NCI-H2196 (cell line): ENCODE data around the gene ARHGAP29.

Source experiments
- DNase-seq: peaks from one replicate; lab custom pipeline; 2025; ENCODE audit not compliant: unreplicated experiment; lab: John Stamatoyannopoulos, UW

The ARHGAP29 gene

DNA sequence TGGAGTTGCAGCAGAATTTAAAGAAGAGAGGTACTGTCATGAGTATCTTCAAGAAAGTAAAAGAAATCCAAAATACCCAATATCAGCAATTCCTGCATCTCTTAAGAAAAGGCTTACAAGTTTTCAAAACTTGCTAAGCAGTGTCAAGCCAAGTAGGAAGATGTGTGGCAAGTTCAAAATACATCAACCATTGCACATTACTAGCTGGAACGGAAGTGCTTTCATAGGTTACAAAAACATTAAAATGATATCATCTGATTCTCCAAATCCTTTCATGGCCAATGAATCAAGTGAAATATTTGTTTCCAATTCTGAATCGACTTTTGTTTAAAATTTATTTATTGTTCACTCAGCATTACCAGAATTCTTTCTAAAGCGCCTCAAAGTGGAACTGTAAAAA, 110.7 kb downstream of the ARHGAP29 start:
- no peak for DNase-seq

DNA sequence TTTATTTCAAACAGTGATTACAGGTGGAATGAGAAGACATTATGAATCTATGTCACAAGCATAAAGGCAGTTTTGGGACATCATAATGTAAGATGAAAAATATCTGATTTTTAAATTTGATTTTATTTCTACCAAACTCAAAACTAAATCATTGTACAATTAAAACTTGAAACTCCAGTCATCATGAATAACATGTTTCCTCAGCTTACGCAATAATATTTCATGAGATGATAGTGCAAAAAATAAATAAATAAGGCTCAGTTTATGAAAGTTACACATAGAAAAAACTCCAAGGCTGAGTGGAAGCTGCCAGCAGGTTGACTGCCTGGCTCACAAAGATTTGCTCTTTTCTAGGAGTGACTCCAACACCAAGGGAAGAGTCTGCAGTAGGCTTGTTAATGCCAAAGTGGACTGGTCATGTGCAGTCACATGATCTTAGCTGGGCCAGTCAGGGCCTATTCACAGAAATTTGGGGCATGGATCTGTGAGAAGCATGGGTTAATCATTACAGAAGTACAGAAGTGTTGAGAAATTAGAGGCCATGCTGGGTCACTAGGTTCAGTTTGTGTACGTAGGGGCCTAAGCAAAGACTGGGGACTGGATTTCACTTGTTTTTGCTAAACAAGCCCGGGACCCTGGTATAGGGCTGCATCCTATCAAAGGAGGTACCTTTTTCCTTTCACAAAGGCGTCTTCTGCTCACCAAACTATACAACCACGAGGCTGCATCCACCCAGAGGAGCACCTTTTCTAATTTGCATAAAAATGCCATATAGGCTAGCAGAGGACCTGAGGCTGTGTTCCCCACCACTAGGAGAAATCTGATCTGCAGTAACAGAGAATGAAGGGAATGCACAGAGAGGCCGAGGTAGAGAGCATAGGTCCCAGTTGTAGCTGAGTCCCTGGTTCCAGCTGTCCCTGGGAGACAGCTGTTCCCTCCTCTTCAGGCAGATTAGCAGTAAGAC, 111.6 kb downstream of the ARHGAP29 start:
- no peak for DNase-seq

DNA sequence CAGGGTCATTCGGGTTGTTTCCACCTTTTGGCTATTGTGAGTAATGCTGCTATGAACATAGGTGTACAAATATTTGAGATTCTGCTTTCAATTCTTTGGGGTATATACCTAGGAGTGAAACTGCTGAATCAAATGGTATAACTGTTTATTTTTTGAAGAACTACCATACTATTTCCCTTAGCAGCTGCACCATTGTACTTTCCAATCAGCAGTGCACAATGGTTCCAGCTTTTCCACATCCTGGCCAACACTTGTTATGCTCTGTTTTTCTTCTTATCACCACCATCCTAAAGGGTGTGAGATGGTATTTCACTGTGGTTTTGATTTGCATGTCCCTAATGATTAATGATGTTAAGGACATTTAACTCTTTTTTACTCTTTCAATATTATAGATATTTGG, 112.8 kb downstream of the ARHGAP29 start:
- DNase-seq = no peak

DNA sequence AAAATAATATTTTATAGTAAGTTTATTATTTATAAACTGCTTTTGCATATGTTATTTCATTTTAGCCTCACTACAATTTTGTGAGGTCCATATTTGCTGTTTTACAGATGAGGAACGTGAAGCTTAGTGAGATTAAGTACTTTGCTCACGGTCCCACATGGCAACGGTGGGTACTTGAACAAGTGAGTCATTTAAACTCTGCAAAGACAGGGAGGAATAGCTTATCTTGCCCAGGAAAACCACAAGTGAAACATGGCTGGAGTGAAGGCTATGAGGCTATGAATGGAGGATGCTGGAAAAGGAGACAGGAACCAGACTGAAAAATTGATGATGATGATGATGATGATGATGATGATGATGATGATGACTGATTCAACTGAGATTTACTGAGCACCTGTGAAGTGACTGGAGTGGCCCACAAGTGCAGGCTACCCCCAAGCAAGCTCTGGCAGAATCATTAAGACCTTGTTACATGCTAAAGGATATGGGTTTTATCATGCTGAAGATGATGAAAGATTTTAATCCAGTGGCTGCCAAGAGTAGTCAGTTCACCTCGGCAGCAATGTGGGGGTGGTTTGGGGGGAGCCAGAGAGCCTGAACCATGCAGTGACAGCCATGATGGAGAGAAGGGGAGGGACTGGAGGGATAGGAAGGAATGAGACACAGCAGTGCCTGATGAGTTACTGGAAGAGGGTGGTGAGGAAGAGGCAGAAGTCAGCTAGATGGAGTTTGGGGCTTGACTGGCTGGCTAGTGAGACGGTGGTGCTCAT, 115.0 kb downstream of the ARHGAP29 start:
- no peak for DNase-seq
